ENCODE measurements around the gene DDI2. TPM values are rescaled to one million over a fixed set of nuclear protein-coding genes. Genes with fewer than 3 reads are reported as not detected.

Gene DDI2
- total RNA-seq (35.2 and 35.9 TPM in 2 replicates), polyA plus RNA-seq (4.6 and 5.4 TPM in 2 replicates), polyA minus RNA-seq (34.4 and 38.4 TPM in 2 replicates), Bru-seq, nascent RNA (percentile 77 among the genes with signal in this experiment), BruChase-seq, experiment 1, labeled RNA remaining after a 6-hour chase (percentile 77 among the genes with signal in this experiment), BruChase-seq, experiment 2, labeled RNA remaining after a 2-hour chase (percentile 91 among the genes with signal in this experiment)
- 5.2 and 5.9 TPM in 2 replicates for polyA plus RNA-seq (2011; cell fraction: cytosol; rRNA removed)
- 15.4 and 21.0 TPM in 2 replicates for polyA plus RNA-seq (2011; cell fraction: nucleus; rRNA removed)
- polyA plus RNA-seq (2012), result 9.5 and 11.8 TPM in 2 replicates
- polyA minus RNA-seq (2011; cell fraction: cytosol; rRNA and poly(A)+ RNA removed), result 9.6 TPM
- polyA minus RNA-seq (2011; cell fraction: nucleus; rRNA and poly(A)+ RNA removed), result 49.2 and 63.1 TPM in 2 replicates
- long read RNA-seq, full-length matches to known transcripts, result 7 of 10 reads
- long read RNA-seq, partial matches to known transcripts, result 0 of 10 reads
- long read RNA-seq, other reads (novel, unspliced or antisense), result 3 of 10 reads

DNA sequence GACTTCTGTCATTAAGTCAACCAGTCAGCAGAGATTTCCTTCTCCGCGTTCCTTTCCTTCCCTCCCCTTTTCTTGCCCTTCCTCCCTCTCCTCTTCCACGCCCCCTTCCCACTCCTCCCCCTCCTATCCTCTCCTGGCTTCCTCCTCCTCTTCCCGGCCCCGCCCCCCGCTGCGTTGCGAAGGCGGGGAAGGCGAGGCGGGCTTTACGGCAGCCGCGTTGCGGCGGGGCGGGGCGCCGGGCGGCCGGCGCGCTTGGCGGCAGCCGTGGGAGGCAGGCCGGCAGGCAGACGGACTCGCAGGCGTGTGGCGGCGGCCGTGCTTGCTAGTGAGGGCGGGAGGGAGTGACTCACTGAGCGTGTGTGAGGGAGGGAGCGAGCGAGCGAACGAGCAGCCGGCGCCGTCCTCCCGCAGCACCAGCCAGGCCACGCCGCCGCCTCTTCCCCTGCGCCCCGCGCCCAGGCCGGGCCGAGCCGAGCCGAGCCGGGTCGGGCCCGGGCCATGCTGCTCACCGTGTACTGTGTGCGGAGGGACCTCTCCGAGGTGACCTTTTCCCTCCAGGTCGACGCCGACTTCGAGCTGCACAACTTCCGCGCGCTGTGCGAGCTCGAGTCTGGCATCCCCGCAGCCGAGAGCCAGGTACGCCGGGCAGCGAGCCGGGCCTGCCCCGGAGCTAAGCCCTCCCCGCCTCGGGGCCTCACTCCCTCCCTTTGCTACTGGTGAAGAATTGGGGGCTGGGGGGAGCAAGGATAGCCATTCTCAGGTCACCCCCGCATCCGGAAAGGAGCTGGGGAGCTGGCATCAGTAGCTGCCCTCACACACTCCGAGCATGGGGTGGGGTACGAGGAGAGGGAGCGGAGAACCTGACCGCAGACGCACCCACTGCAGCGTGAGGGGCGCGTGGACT is at the start of gene DDI2:
Gene DDI2, plus strand, starts transcription at position 286 of the 904 bp plus-strand sequence. Its CDS starts 213 bp downstream, at position 499.
- dilution Hi-C loops (cut with MboI; ENCODE audit: extremely low pct_ligation_motif_present, low sequenced_read_pairs) (no loop called here), intact Hi-C loops (cut with micrococcal nuclease) (loop anchor here (1.0 to 10.0 kb wide), 6 partner anchors 14 to 227 kb away; partner anchors contain the start of genes AGMAT, DNAJC16, PLEKHM2 and SPEN)
- no TSS peak for BruUV-seq (replicated peaks)
- POLR2A ChIA-PET, result interaction anchor here (0.6 to 1.3 kb wide), 3 partner anchors 47 to 131 kb away, joined by 4 to 8 read pairs (median 6); no protein-coding TSS in a partner anchor
- peak within 1 kb of the TSS; percentile 89 for H2AFZ ChIP-seq (ENCODE audit: low read depth, low read length)
- no peak for TF ChIP-seq GATA2 (IDR thresholded peaks at IDR 0.05; ENCODE audit: insufficient read depth, insufficient read length, low read depth, low read length)
- TF ChIP-seq, protein P1, sequence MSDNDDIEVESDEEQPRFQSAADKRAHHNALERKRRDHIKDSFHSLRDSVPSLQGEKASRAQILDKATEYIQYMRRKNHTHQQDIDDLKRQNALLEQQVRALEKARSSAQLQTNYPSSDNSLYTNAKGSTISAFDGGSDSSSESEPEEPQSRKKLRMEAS (IDR thresholded peaks at IDR 0.05; ENCODE audit: insufficient read depth, insufficient read length), result peak; percentile 21
- TF ChIP-seq, protein P2, sequence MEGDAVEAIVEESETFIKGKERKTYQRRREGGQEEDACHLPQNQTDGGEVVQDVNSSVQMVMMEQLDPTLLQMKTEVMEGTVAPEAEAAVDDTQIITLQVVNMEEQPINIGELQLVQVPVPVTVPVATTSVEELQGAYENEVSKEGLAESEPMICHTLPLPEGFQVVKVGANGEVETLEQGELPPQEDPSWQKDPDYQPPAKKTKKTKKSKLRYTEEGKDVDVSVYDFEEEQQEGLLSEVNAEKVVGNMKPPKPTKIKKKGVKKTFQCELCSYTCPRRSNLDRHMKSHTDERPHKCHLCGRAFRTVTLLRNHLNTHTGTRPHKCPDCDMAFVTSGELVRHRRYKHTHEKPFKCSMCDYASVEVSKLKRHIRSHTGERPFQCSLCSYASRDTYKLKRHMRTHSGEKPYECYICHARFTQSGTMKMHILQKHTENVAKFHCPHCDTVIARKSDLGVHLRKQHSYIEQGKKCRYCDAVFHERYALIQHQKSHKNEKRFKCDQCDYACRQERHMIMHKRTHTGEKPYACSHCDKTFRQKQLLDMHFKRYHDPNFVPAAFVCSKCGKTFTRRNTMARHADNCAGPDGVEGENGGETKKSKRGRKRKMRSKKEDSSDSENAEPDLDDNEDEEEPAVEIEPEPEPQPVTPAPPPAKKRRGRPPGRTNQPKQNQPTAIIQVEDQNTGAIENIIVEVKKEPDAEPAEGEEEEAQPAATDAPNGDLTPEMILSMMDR (IDR thresholded peaks at IDR 0.05; ENCODE audit: extremely low read depth in 1 of 2, insufficient read depth in 1 of 2, low read depth in 1 of 2, low read length in 2 of 2), result no peak
- TF ChIP-seq FOS (IDR thresholded peaks at IDR 0.05; ENCODE audit: borderline replicate concordance, insufficient read depth, low read length), result peak; percentile 62
- TF ChIP-seq POLR2AphosphoS5 (IDR thresholded peaks at IDR 0.05; ENCODE audit: insufficient read depth, low read depth, low read length), result peak; percentile 87
- TF ChIP-seq MYC (IDR thresholded peaks at IDR 0.05; ENCODE audit: low read depth, low read length), result peak; percentile 69
- peak; percentile 64 for TF ChIP-seq POLR2A (IDR thresholded peaks at IDR 0.05; ENCODE audit: low read depth, low read length)
- TF ChIP-seq EZH2 (IDR thresholded peaks at IDR 0.05; ENCODE audit: borderline replicate concordance, low read depth, low read length, severe bottlenecking), result no peak
- TF ChIP-seq JUN (IDR thresholded peaks at IDR 0.05; ENCODE audit: borderline replicate concordance, insufficient read depth, insufficient read length, low read depth), result no peak
- CTCF ChIA-PET, result interaction anchor here (0.9 to 1.0 kb wide), 3 partner anchors 16 to 73 kb away, joined by 3 to 4 read pairs (median 3); no protein-coding TSS in a partner anchor
- H3K4me1 ChIP-seq (ENCODE audit: control insufficient read depth, extremely low read depth, insufficient read depth, low read length), result peaks cover 27% of the 10 kb centered on the region
- peaks cover 48% of the 10 kb centered on the region for H3K79me2 ChIP-seq (ENCODE audit: control insufficient read depth, insufficient read depth, low read length)
- H3K27ac ChIP-seq (ENCODE audit: insufficient read depth, low read depth, low read length), result peak within 1 kb of the TSS; percentile 56
- no peaks in the 10 kb centered on the region for H4K20me1 ChIP-seq (replicated peaks; ENCODE audit: control insufficient read depth, extremely low read depth, insufficient read depth, low read length)
- H3K4me2 ChIP-seq (ENCODE audit: insufficient read depth, low read length), result peak within 1 kb of the TSS; percentile 95
- DNase-seq (ENCODE audit: low read depth, low spot score) (peak; percentile 98), FAIRE-seq (peak; percentile 87)
- no peaks in the 10 kb centered on the region for H3K9me3 ChIP-seq (replicated peaks; ENCODE audit: control insufficient read depth, insufficient read depth, low read length)
- H3K36me3 ChIP-seq (ENCODE audit: control insufficient read depth in 2 of 2, extremely low read depth in 1 of 2, insufficient read depth in 2 of 2, low read length in 2 of 2), result no peaks in the 10 kb centered on the region
- peak within 1 kb of the TSS; percentile 54 to 87 (median 75) for H3K4me3 ChIP-seq (replicated peaks in 1 of 3; ENCODE audit: insufficient read depth in 1 of 3, low read depth in 1 of 3, low read length in 3 of 3)
- no peaks in the 10 kb centered on the region for H3K9me1 ChIP-seq (replicated peaks; ENCODE audit: control insufficient read depth, extremely low read depth, insufficient read depth, low read length)
- H3K27me3 ChIP-seq (ENCODE audit: control insufficient read depth in 2 of 2, insufficient read depth in 2 of 2, low read length in 2 of 2), result no peaks in the 10 kb centered on the region
- H3K9ac ChIP-seq (replicated peaks; ENCODE audit: extremely low read depth, insufficient read depth, low read length), result peak within 1 kb of the TSS; percentile 80
